Ovary (tissue), 3 donors: ENCODE results near the gene MPPED1.

ENCODE experiments used
- POLR2A ChIP-seq: fragments of 450-650 bp; IDR thresholded peaks from one replicate; pipeline ENCODE4 v1.6.1; 2017; ENCODE audit warnings: antibody characterized with exemption, mild to moderate bottlenecking, moderate library complexity
- TF ChIP-seq, protein P1 (sequence below), 3 donors: fragments of 450-650 bp in 2 of 3; fragments of 200-600 bp in 1 of 3; IDR thresholded peaks; one replicate each; pipeline versions ENCODE4 v1.5.1 to v1.8.0; 2016 to 2022; ENCODE audit warnings: antibody characterized with exemption in 3 of 3, mild to moderate bottlenecking in 1 of 3
- donor health status: DM: no; HTN: no; CAD: no.

DNA sequence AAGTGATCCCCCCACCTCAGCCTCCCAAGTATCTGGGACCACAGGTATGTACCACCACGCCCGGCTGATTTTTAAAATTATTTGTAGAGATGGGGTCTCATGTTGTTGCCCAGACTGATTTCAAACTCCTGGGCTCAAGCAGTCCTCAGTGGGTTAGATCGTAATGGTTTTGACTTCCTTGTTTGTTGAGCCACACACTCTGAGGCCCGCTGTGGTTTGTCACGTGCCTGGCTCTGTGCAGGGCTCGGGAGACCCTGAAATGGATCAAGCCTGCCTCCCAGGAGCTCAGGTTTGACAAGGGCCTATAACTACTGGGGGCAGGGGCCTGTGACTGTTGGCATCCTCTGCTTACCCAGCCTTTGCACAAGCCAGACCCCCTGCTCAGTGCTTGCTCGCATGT is 68.1 kb downstream of the MPPED1 start:
- no peak for TF ChIP-seq POLR2A
- TF ChIP-seq, protein P1, sequence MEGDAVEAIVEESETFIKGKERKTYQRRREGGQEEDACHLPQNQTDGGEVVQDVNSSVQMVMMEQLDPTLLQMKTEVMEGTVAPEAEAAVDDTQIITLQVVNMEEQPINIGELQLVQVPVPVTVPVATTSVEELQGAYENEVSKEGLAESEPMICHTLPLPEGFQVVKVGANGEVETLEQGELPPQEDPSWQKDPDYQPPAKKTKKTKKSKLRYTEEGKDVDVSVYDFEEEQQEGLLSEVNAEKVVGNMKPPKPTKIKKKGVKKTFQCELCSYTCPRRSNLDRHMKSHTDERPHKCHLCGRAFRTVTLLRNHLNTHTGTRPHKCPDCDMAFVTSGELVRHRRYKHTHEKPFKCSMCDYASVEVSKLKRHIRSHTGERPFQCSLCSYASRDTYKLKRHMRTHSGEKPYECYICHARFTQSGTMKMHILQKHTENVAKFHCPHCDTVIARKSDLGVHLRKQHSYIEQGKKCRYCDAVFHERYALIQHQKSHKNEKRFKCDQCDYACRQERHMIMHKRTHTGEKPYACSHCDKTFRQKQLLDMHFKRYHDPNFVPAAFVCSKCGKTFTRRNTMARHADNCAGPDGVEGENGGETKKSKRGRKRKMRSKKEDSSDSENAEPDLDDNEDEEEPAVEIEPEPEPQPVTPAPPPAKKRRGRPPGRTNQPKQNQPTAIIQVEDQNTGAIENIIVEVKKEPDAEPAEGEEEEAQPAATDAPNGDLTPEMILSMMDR (IDR thresholded peaks at IDR 0.05) = no peak
